H9 (cell line): ENCODE data around the gene ILDR2. TPM values are rescaled to one million over a fixed set of nuclear protein-coding genes. Genes with fewer than 3 reads are reported as not detected.

Source experiments
- DNase-seq: peaks from one replicate; pipeline ENCODE4 v3.0.0-alpha.2; 2017
- H2AFZ ChIP-seq: one replicate; pipeline ENCODE4 v1.6.1; 2013; ENCODE audit warnings: mild to moderate bottlenecking, low read length, control low read depth, moderate library complexity
- H2AK5ac ChIP-seq: 2 replicates; pipeline ENCODE4 v1.6.1; 2013; ENCODE audit warnings: low read length, control low read depth, mixed read lengths; ENCODE audit not compliant: insufficient read length
- H2BK120ac ChIP-seq: one replicate; pipeline ENCODE4 v1.6.1; 2013; ENCODE audit warnings: low read depth, mild to moderate bottlenecking, low read length, control low read depth, inconsistent platforms; ENCODE audit not compliant: poor library complexity, severe bottlenecking
- H2BK12ac ChIP-seq: 2 replicates; pipeline ENCODE4 v1.6.1; 2013; ENCODE audit warnings: low read length, control low read depth, mixed read lengths, low read depth; ENCODE audit not compliant: insufficient read length
- H2BK15ac ChIP-seq: 2 replicates; pipeline ENCODE4 v1.6.1; 2013; ENCODE audit warnings: low read depth, low read length, control low read depth
- H2BK20ac ChIP-seq: one replicate; pipeline ENCODE4 v1.6.1; 2013; ENCODE audit warnings: low read depth, mild to moderate bottlenecking, low read length, control low read depth, inconsistent platforms; ENCODE audit not compliant: poor library complexity, severe bottlenecking
- H2BK5ac ChIP-seq: 2 replicates; pipeline ENCODE4 v1.6.1; 2013; ENCODE audit warnings: low read length, control low read depth, mixed read lengths; ENCODE audit not compliant: insufficient read length
- H3K14ac ChIP-seq: 2 replicates; pipeline ENCODE4 v1.6.1; 2013; ENCODE audit warnings: low read length, control low read depth; ENCODE audit not compliant: insufficient read depth
- H3K18ac ChIP-seq: 2 replicates; pipeline ENCODE4 v1.6.1; 2013; ENCODE audit warnings: low read depth, mild to moderate bottlenecking, mixed read lengths, low read length, control low read depth; ENCODE audit not compliant: insufficient read length
- H3K23ac ChIP-seq: 2 replicates; pipeline ENCODE4 v1.6.1; 2013; ENCODE audit warnings: low read length, control low read depth, mixed read lengths, low read depth; ENCODE audit not compliant: insufficient read length
- H3K23me2 ChIP-seq: 2 replicates; pipeline ENCODE4 v1.6.1; 2013; ENCODE audit warnings: low read depth, mild to moderate bottlenecking, mixed read lengths, low read length, control low read depth; ENCODE audit not compliant: insufficient read length, poor library complexity, severe bottlenecking
- H3K27ac ChIP-seq: 2 replicates; pipeline ENCODE4 v1.5.1; 2013; ENCODE audit warnings: low read length, control low read depth, mixed read lengths, low read depth; ENCODE audit not compliant: insufficient read length
- H3K27me3 ChIP-seq: 2 replicates; pipeline ENCODE4 v1.6.1; 2013; ENCODE audit warnings: low read length, control low read depth, inconsistent platforms; ENCODE audit not compliant: insufficient read depth
- H3K4ac ChIP-seq: 2 replicates; pipeline ENCODE4 v1.6.1; 2013; ENCODE audit warnings: low read depth, mild to moderate bottlenecking, control low read depth, inconsistent platforms, low read length, moderate library complexity
- H3K4me1 ChIP-seq: 2 replicates; pipeline ENCODE4 v1.6.1; 2013; ENCODE audit warnings: low read length, control low read depth, inconsistent platforms; ENCODE audit not compliant: insufficient read depth
- H3K4me2 ChIP-seq: 2 replicates; pipeline ENCODE4 v1.6.1; 2013; ENCODE audit warnings: low read length, control low read depth, mixed read lengths; ENCODE audit not compliant: insufficient read length, insufficient read depth
- H3K56ac ChIP-seq: 2 replicates; pipeline ENCODE4 v1.6.1; 2013; ENCODE audit warnings: low read depth, mild to moderate bottlenecking, mixed read lengths, low read length, control low read depth; ENCODE audit not compliant: insufficient read length
- H3K79me1 ChIP-seq: 2 replicates; pipeline ENCODE4 v1.6.1; 2013; ENCODE audit warnings: low read depth, mild to moderate bottlenecking, moderate library complexity, low read length, control low read depth, inconsistent platforms; ENCODE audit not compliant: insufficient read depth, poor library complexity, severe bottlenecking
- H3K79me2 ChIP-seq: 2 replicates; pipeline ENCODE4 v1.6.1; 2013; ENCODE audit warnings: low read length, control low read depth, inconsistent platforms; ENCODE audit not compliant: insufficient read depth
- H3K9ac ChIP-seq: 2 replicates; pipeline ENCODE4 v1.6.1; 2013; ENCODE audit warnings: low read length, control low read depth, mixed read lengths; ENCODE audit not compliant: insufficient read length; ENCODE audit errors: extremely low read depth
- H3K9me3 ChIP-seq: one replicate; pipeline ENCODE4 v1.6.1; 2013; ENCODE audit warnings: low read depth, low read length, inconsistent platforms; ENCODE audit not compliant: control insufficient read depth
- H3T11ph ChIP-seq: one replicate; pipeline ENCODE4 v1.6.1; 2013; ENCODE audit warnings: mild to moderate bottlenecking, low read length, control low read depth, inconsistent platforms
- H4K20me1 ChIP-seq: one replicate; pipeline ENCODE4 v1.6.1; 2013; ENCODE audit not compliant: control insufficient read depth, insufficient read length, insufficient read depth
- H4K5ac ChIP-seq: 2 replicates; pipeline ENCODE4 v1.6.1; 2013; ENCODE audit warnings: low read depth, mild to moderate bottlenecking, mixed read lengths, low read length, control low read depth; ENCODE audit not compliant: insufficient read length
- H4K8ac ChIP-seq: replicated peaks from 2 replicates; pipeline ENCODE4 v1.6.1; 2013; ENCODE audit warnings: low read length, control low read depth, mixed read lengths, low read depth; ENCODE audit not compliant: insufficient read length
- H4K91ac ChIP-seq: 2 replicates; pipeline ENCODE4 v1.6.1; 2013; ENCODE audit warnings: low read depth, mild to moderate bottlenecking, moderate library complexity, mixed read lengths, low read length, control low read depth; ENCODE audit not compliant: insufficient read length
- H3K27ac Mint-ChIP-seq, 3 experiments: 2 replicates in 2 of 3; 3 replicates in 1 of 3; pipeline ENCODE4 v1.8.0; 2020 to 2021; ENCODE audit warnings: mixed read lengths in 3 of 3, mild to moderate bottlenecking in 1 of 3, moderate library complexity in 1 of 3
- H3K27me3 Mint-ChIP-seq: 2 replicates; pipeline ENCODE4 v1.8.0; 2021; ENCODE audit warnings: low read depth, mild to moderate bottlenecking, moderate library complexity, mixed read lengths
- H3K36me3 Mint-ChIP-seq, 3 experiments: 2 replicates in 2 of 3; 3 replicates in 1 of 3; pipeline ENCODE4 v1.8.0; 2020 to 2021; ENCODE audit warnings: low read depth in 3 of 3, mixed read lengths in 3 of 3; ENCODE audit not compliant: insufficient read depth in 1 of 3
- H3K4me1 Mint-ChIP-seq, 2 experiments: 2 replicates each; pipeline ENCODE4 v1.8.0; 2020; ENCODE audit warnings: mixed read lengths in 2 of 2
- H3K4me3 Mint-ChIP-seq, 2 experiments: 2 replicates in 1 of 2; 3 replicates in 1 of 2; pipeline ENCODE4 v1.8.0; 2020 to 2021; ENCODE audit warnings: mild to moderate bottlenecking in 2 of 2, mixed read lengths in 2 of 2, moderate library complexity in 1 of 2
- H3K9me3 Mint-ChIP-seq, 2 experiments: 2 replicates in 1 of 2; 3 replicates in 1 of 2; pipeline ENCODE4 v1.8.0; 2020; ENCODE audit warnings: mild to moderate bottlenecking in 2 of 2, mixed read lengths in 2 of 2, moderate library complexity in 1 of 2
- CTCF ChIP-seq: fragments of 200-600 bp; sonication (generic); conservative IDR thresholded peaks from 3 replicates; pipeline ENCODE4 v1.8.0; 2021; ENCODE audit warnings: antibody characterized with exemption, mild to moderate bottlenecking
- WGBS: extraction: QIAGEN DNeasy Blood & Tissue Kit; methylation state at CpG from one replicate; pipeline ENCODE4 v1.1.7; 2013; ENCODE audit warnings: missing lambda C conversion rate, low lambda C conversion rate, mixed read lengths; ENCODE audit not compliant: insufficient read length; ENCODE audit errors: extremely low coverage; 5-methylcytosine and 5-hydroxymethylcytosine counted together
- total RNA-seq: library from RNA; stranded (reverse); gene quantifications from 2 replicates; pipeline ENCODE4 v1.2.1, GENCODE V29; 2021

ILDR2 gene
- total RNA-seq, 1 experiment from 2014 or later: 1.1 TPM

- no peak overlapping the region for H2AFZ ChIP-seq
- Mint-ChIP-seq H3K36me3 (no peaks in the 10 kb centered on the region), H3K27ac (no peak overlapping the region), H3K4me3 (no peak overlapping the region), H3K9me3 (no peaks in the 10 kb centered on the region; a peak in 1 of 5 replicates), H3K4me1 (peaks cover 9% of the 10 kb centered on the region in 2 experiments), H3K27me3 (peaks cover 58% of the 10 kb centered on the region)
- no peaks in the 10 kb centered on the region for H3K4me1 ChIP-seq
- no peak overlapping the region for H4K5ac ChIP-seq
- no peak for TF ChIP-seq CTCF
- no peak for DNase-seq
- H3K56ac ChIP-seq: no peak overlapping the region
- no peak overlapping the region for H3K9ac ChIP-seq
- H3K4me2 ChIP-seq: no peak overlapping the region
- no peak overlapping the region for H2BK15ac ChIP-seq
- no peak overlapping the region for H3K27ac ChIP-seq
- no peak overlapping the region for H2BK12ac ChIP-seq
- no peaks in the 10 kb centered on the region for H3K79me2 ChIP-seq
- no peak overlapping the region for H3K23ac ChIP-seq
- peaks cover 5% of the 10 kb centered on the region for H3K23me2 ChIP-seq
- H3K18ac ChIP-seq: no peak overlapping the region
- no peak overlapping the region for H3K4ac ChIP-seq
- H4K20me1 ChIP-seq: no peaks in the 10 kb centered on the region
- no peak overlapping the region for H3T11ph ChIP-seq
- H2BK120ac ChIP-seq: no peak overlapping the region
- WGBS: no CpG with 5 or more reads among the region's 1 CpG
- H3K9me3 ChIP-seq: no peaks in the 10 kb centered on the region
- H3K27me3 ChIP-seq: peaks cover 29% of the 10 kb centered on the region
- H4K91ac ChIP-seq: no peak overlapping the region
- no peak overlapping the region for H4K8ac ChIP-seq
- H2BK20ac ChIP-seq: no peak overlapping the region
- no peak overlapping the region for H3K14ac ChIP-seq
- no peaks in the 10 kb centered on the region for H3K79me1 ChIP-seq
- no peak overlapping the region for H2BK5ac ChIP-seq
- no peak overlapping the region for H2AK5ac ChIP-seq
Measured at GRCh38 chr1:166978821-166979220, 3.5 kb upstream of the ILDR2 start.
